H1 (cell line): ENCODE measurements around the gene DEDD. TPM values are rescaled to one million over a fixed set of nuclear protein-coding genes. Genes with fewer than 3 reads are reported as not detected.

Experiments
- ASH2L ChIP-seq: fragments of 200-600, 300-600 bp; sonication (generic); IDR thresholded peaks from one replicate; pipeline ENCODE4 v1.7.1; 2017; ENCODE audit warnings: low read length
- CBX8 ChIP-seq: fragments of 300-800, 300-1000 bp; sonication (generic); IDR thresholded peaks from 2 replicates; pipeline ENCODE4 v1.7.1; 2016; ENCODE audit warnings: low read depth, low read length, borderline replicate concordance
- CEBPB ChIP-seq: IDR thresholded peaks from 2 replicates; pipeline ENCODE4 v1.6.1; 2012; ENCODE audit warnings: low read depth, low read length
- CHD1 ChIP-seq: IDR thresholded peaks from 2 replicates; pipeline ENCODE4 v1.6.1; 2012; ENCODE audit warnings: low read depth, low read length, improper control_type of control experiment
- CTCF ChIP-seq, 3 experiments: IDR thresholded peaks; 1 replicate in 2 of 3; 2 replicates in 1 of 3; pipeline versions ENCODE4 v1.5.1 to v1.6.1; 2011; ENCODE audit warnings: low read length in 3 of 3, mild to moderate bottlenecking in 3 of 3, inconsistent platforms in 2 of 3, low read depth in 1 of 3, moderate library complexity in 1 of 3; ENCODE audit not compliant: insufficient read depth in 1 of 3; ENCODE audit errors: control extremely low read depth in 1 of 3
- HDAC2 ChIP-seq, 2 experiments: fragments of 300-600 bp in 1 of 2; sonication (generic) in 1 of 2; IDR thresholded peaks; 2 replicates each; pipeline ENCODE4 v1.6.1; 2011 to 2012; ENCODE audit warnings: low read depth in 2 of 2, low read length in 2 of 2, mild to moderate bottlenecking in 2 of 2, moderate library complexity in 2 of 2, borderline replicate concordance in 1 of 2, inconsistent platforms in 1 of 2
- HDAC6 ChIP-seq: IDR thresholded peaks from one replicate; pipeline ENCODE4 v1.7.1; 2012; ENCODE audit warnings: low read depth, mild to moderate bottlenecking, inconsistent platforms, low read length, moderate library complexity
- KDM1A ChIP-seq: fragments of 200-600, 300-600 bp; sonication (generic); IDR thresholded peaks from 2 replicates; pipeline ENCODE4 v1.7.1; 2016; ENCODE audit warnings: mild to moderate bottlenecking, low read length, borderline replicate concordance
- KDM4A ChIP-seq: IDR thresholded peaks from one replicate; pipeline ENCODE4 v1.7.1; 2012; ENCODE audit warnings: low read depth, mild to moderate bottlenecking, moderate library complexity, low read length, inconsistent platforms; ENCODE audit not compliant: severe bottlenecking
- NANOG ChIP-seq: IDR thresholded peaks from 2 replicates; pipeline ENCODE4 v1.6.1; 2011; ENCODE audit warnings: low read length, low read depth, mild to moderate bottlenecking, inconsistent platforms; ENCODE audit not compliant: insufficient read depth, poor library complexity, severe bottlenecking
- POU5F1 ChIP-seq: IDR thresholded peaks from 2 replicates; pipeline ENCODE4 v1.6.1; 2011; ENCODE audit warnings: low read depth, mild to moderate bottlenecking, low read length, moderate library complexity
- RFX5 ChIP-seq: IDR thresholded peaks from 2 replicates; pipeline ENCODE4 v1.6.1; 2011; ENCODE audit warnings: low read depth, low read length, improper control_type of control experiment, borderline replicate concordance
- SAP30 ChIP-seq: fragments of 300-600 bp; sonication (generic); IDR thresholded peaks from 2 replicates; pipeline ENCODE4 v1.7.1; 2012; ENCODE audit warnings: low read length, moderate library complexity, mild to moderate bottlenecking, inconsistent platforms; ENCODE audit not compliant: insufficient read depth, insufficient replicate concordance
- SP1 ChIP-seq: IDR thresholded peaks from 2 replicates; pipeline ENCODE4 v1.6.1; 2011; ENCODE audit warnings: low read depth, low read length
- SP4 ChIP-seq: IDR thresholded peaks from 2 replicates; pipeline ENCODE4 v1.6.1; 2012; ENCODE audit warnings: low read length, inconsistent platforms
- SUZ12 ChIP-seq: fragments of 200-600 bp; sonication (generic); IDR thresholded peaks from 2 replicates; pipeline ENCODE4 v1.6.1; 2012; ENCODE audit warnings: mild to moderate bottlenecking, inconsistent platforms, low read length, moderate library complexity, mixed read lengths
- TAF7 ChIP-seq: optimal IDR thresholded peaks from 2 replicates; pipeline ENCODE3; 2011; ENCODE audit warnings: low read depth, mild to moderate bottlenecking, inconsistent platforms, low read length, moderate library complexity, borderline replicate concordance
- TBP ChIP-seq: IDR thresholded peaks from 2 replicates; pipeline ENCODE4 v1.6.1; 2011; ENCODE audit warnings: low read depth, low read length, improper control_type of control experiment
- TCF12 ChIP-seq: IDR thresholded peaks from 2 replicates; pipeline ENCODE4 v1.6.1; 2011; ENCODE audit warnings: low read depth, mild to moderate bottlenecking, low read length
- USF2 ChIP-seq: IDR thresholded peaks from 2 replicates; pipeline ENCODE4 v1.6.1; 2011; ENCODE audit warnings: low read length, improper control_type of control experiment
- polyA plus RNA-seq, 7 experiments: library from polyadenylated mRNA; depleted of rRNA in 3 of 7; stranded (reverse) in 5 of 7; unstranded in 2 of 7; fragments of >200 nt in 5 of 7; fragments of 200-250 nt in 2 of 7; gene quantifications; 1 replicate in 5 of 7; 2 replicates in 1 of 7; 4 replicates in 1 of 7; pipeline versions ENCODE4 v1.2.1 to v1.2.3, GENCODE V29; 2011 to 2013; ENCODE audit warnings: missing spikeins in 2 of 7, mixed read lengths in 2 of 7
- total RNA-seq: library from RNA; stranded (reverse); fragmentation: NEBNext Ultra II Directional; extraction: Animal tissue kit (Norgen Biotek cat#: 25700); gene quantifications from 2 replicates; pipeline ENCODE4 v1.2.1, GENCODE V29; 2021

Gene DEDD
- total and polyA plus RNA-seq, 2 of the 8 experiments (the other 6 are each of a cell fraction or from before 2014, with no cell fraction given): 42.6 to 55.9 TPM

GRCh38 chr1:161131523-161132409, 701 bp downstream of the DEDD start (continued):
- TF ChIP-seq POU5F1 (no peak), KDM1A (no peak), CHD1 (no peak), NANOG (no peak), SP1 (no peak), TCF12 (no peak), CBX8 (no peak), TAF7 (no peak), ASH2L (peak; percentile 80), CEBPB (no peak), USF2 (no peak), SAP30 (peak; percentile 68), TBP (no peak), HDAC6 (no peak), KDM4A (no peak), SUZ12 (no peak), SP4 (no peak), RFX5 (no peak), HDAC2 (IDR thresholded peaks at IDR 0.05; ENCODE audit: borderline replicate concordance in 1 of 2, low read depth in 2 of 2, low read length in 2 of 2) (peak in 1 of 2 experiments; percentile 88; a peak in 1 of 4 replicates), CTCF (IDR thresholded peaks at IDR 0.05; ENCODE audit: control extremely low read depth in 1 of 3, insufficient read depth in 1 of 3, low read depth in 1 of 3, low read length in 3 of 3) (no peak)
